ENCODE data around the gene PLEKHA7. TPM values are rescaled to one million over a fixed set of nuclear protein-coding genes. Genes with fewer than 3 reads are reported as not detected.

PLEKHA7 gene
- total and polyA plus RNA-seq, 4 donors: 10.1 to 21.8 (median 13.4) TPM

DNA sequence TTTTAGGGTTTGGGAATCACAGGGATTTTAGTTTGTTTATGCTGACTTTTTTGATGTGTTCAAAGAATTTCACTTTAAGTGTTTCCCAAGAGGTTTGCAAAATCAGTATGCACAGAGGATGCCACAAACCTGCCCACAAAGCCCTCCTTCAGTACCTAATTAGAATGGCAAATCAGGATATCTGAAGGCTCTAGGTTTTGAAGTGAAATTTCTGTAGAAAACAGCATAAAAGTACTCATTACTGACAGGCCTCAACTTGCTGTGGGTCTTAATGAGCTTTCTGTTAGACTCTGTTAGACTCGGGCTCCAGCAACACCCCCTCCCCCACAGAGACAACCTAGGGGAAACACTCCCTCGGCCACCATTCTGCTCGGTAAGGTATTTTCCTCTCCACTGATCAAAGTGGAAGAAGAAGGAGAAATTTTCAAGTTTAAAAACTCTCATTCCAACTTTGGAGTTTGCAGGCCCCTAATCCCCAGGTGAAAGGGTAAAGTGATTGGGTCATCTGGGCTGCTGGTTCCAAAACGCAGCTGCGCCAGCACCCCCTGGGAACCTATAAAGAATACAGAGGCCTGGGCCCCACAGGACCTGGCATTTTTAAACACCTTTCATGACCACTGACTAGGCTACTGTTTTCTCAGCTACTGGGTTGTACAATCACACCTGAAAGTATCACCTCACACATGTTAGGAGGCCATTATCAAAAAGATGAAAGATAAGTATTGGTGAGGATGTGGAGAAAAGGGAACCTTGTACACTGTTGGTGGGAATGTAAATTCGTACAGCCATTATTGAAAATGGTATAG is 67.5 kb downstream of the PLEKHA7 start:
- 62% methylated on average over 3 of the region's 6 CpGs for WGBS (ENCODE audit: insufficient coverage)
- no peaks in the 10 kb centered on the region for H3K27me3 ChIP-seq (ENCODE audit: control insufficient read depth, insufficient read depth, low read length)

DNA sequence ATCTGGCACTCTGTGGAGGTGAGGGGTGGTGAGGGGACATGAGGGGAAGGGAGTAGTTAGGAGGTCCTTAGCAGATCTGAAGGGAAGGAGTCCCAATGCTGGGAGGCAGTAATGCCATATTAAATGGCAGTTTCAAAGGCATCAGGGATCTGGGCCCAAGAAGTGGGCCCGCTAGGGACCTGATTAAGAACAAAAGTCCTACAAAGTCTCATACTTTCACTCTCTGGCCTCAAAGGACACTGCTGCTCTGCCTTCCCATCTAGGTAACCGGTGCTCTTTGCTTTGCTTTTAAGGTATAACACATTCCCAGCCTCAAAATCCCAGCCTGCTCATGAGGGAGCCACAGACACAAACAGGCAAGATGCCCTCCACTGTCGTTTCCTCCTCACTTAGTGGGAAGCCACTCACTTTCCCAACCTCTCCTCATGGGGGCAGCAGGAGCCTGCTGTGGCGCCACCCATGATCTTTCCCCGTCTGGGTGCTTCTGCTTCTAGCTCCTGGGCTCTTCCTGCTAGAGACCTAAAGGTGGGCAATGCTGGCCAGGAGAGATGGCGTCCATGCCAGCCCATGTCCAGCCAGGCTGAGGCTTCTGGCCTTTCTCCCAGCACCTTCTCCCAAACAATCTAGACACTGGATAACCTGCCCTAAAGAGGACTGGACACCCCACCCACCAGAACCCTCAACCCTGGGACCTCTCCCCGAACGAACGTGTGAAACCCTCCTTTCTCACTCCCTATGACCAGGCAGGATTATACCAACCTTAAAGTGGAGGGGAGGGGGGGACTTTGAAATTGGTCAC is 68.3 kb downstream of the PLEKHA7 start:
- Histone ChIP-seq H3K4me3 (ENCODE audit: low read depth, low read length) (no peak overlapping the region), H3K4me1 (ENCODE audit: control insufficient read depth, insufficient read depth, low read length) (peaks cover 11% of the 10 kb centered on the region), H3K27ac (ENCODE audit: low read depth, low read length) (no peak overlapping the region), H3K9me3 (ENCODE audit: control insufficient read depth, insufficient read depth, low read length) (no peaks in the 10 kb centered on the region), H3K36me3 (ENCODE audit: control insufficient read depth, insufficient read depth, low read length) (no peaks in the 10 kb centered on the region), H3K27me3 (ENCODE audit: control insufficient read depth, insufficient read depth, low read length) (no peaks in the 10 kb centered on the region)
- 43% methylated on average over 6 of the region's 9 CpGs for WGBS (ENCODE audit: insufficient coverage)
- peak in 2 of 6 donors; percentile 67 to 70 for DNase-seq (ENCODE audit: low read depth in 4 of 6, low spot score in 6 of 6)

More for the DNA sequence above, 67.5 kb downstream of the PLEKHA7 start:
- no peaks in the 10 kb centered on the region for H3K9me3 ChIP-seq (ENCODE audit: control insufficient read depth, insufficient read depth, low read length)
- H3K4me1 ChIP-seq (ENCODE audit: control insufficient read depth, insufficient read depth, low read length): peaks cover 11% of the 10 kb centered on the region
- peak in 2 of 6 donors; percentile 29 to 30 for DNase-seq (ENCODE audit: low read depth in 4 of 6, low spot score in 6 of 6)
- H3K27ac ChIP-seq (ENCODE audit: low read depth, low read length): no peak overlapping the region
- no peaks in the 10 kb centered on the region for H3K36me3 ChIP-seq (ENCODE audit: control insufficient read depth, insufficient read depth, low read length)
- no peak overlapping the region for H3K4me3 ChIP-seq (ENCODE audit: low read depth, low read length)

DNA sequence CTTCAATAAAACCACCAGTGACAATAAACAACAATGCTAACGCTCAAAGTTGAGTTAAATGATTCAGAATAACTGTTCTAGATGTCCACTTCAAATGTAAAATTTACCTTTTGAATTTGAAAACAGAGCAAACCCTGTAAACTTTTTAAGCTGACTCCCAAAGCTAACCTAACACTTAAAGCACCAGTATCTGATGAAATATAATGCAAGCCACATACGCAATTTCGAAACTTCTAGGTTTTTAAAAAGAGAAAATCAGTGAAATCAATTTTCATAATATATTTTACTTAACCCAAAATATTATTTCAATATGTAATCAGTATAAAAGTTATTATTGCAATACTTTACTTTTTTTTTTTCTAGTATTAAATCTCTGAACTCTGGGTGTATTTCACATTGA is 71.3 kb downstream of the PLEKHA7 start:
- Histone ChIP-seq H3K9me3 (ENCODE audit: control insufficient read depth, insufficient read depth, low read length) (no peaks in the 10 kb centered on the region), H3K4me1 (ENCODE audit: control insufficient read depth, insufficient read depth, low read length) (peaks cover 11% of the 10 kb centered on the region), H3K4me3 (ENCODE audit: low read depth, low read length) (no peak overlapping the region), H3K36me3 (ENCODE audit: control insufficient read depth, insufficient read depth, low read length) (no peaks in the 10 kb centered on the region), H3K27me3 (ENCODE audit: control insufficient read depth, insufficient read depth, low read length) (no peaks in the 10 kb centered on the region), H3K27ac (ENCODE audit: low read depth, low read length) (no peak overlapping the region)
- no CpG with 5 or more reads among the region's 3 CpGs for WGBS (ENCODE audit: insufficient coverage)
- no peak for DNase-seq (ENCODE audit: low read depth in 4 of 6, low spot score in 6 of 6)

DNA sequence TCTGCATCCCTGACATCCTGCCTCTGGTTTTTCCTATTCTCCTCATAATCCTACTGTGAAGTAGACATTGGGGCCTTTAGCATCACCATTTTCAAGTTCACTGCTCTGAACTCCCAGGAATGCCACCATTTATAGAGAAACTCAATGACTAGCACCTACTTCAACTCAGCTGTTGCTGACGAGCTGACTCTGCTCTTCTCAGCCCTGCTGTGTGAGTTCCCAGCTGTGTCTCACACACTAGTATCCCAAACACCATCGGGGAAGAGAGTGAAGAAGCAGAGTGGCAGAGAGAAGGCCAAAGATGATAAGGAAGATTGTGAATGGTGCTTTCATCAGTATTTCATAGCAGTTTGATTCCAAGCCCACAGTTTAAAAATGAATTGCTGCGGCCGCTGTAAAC is 71.9 kb downstream of the PLEKHA7 start:
- Histone ChIP-seq H3K9me3 (ENCODE audit: control insufficient read depth, insufficient read depth, low read length) (no peaks in the 10 kb centered on the region), H3K27ac (ENCODE audit: low read depth, low read length) (no peak overlapping the region), H3K4me1 (ENCODE audit: control insufficient read depth, insufficient read depth, low read length) (peaks cover 11% of the 10 kb centered on the region), H3K36me3 (ENCODE audit: control insufficient read depth, insufficient read depth, low read length) (no peaks in the 10 kb centered on the region), H3K4me3 (ENCODE audit: low read depth, low read length) (no peak overlapping the region), H3K27me3 (ENCODE audit: control insufficient read depth, insufficient read depth, low read length) (no peaks in the 10 kb centered on the region)
- no CpG with 5 or more reads among the region's 4 CpGs for WGBS (ENCODE audit: insufficient coverage)
- peak in 1 of 6 donors; percentile 20 for DNase-seq (ENCODE audit: low read depth in 4 of 6, low spot score in 6 of 6)

DNA sequence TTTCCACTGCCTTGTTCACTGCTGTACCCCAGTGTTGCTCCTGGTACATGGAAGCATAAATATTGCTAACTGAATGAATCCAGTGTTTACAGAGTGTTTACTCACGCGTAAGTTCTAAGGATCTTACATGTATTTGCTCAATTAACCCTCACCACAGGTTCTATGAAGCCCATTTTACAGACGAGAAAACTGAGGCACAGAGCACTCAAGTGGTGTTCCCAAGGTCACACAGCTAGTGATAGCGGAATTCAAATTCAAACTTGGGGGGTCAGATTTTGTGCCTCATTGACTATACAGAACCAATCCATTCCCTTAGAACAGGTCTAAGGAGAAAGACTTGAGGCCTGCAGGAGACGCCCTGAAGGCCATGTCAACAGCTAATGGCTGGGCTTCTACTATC is 72.3 kb downstream of the PLEKHA7 start:
- H3K27me3 ChIP-seq (ENCODE audit: control insufficient read depth, insufficient read depth, low read length): no peaks in the 10 kb centered on the region
- H3K27ac ChIP-seq (ENCODE audit: low read depth, low read length): no peak overlapping the region
- no peak overlapping the region for H3K4me3 ChIP-seq (ENCODE audit: low read depth, low read length)
- H3K9me3 ChIP-seq (ENCODE audit: control insufficient read depth, insufficient read depth, low read length): no peaks in the 10 kb centered on the region
- peaks cover 11% of the 10 kb centered on the region for H3K4me1 ChIP-seq (ENCODE audit: control insufficient read depth, insufficient read depth, low read length)
- H3K36me3 ChIP-seq (ENCODE audit: control insufficient read depth, insufficient read depth, low read length): no peaks in the 10 kb centered on the region
- WGBS (ENCODE audit: insufficient coverage): 75% methylated on average over 4 of the region's 5 CpGs
- no peak for DNase-seq (ENCODE audit: low read depth in 4 of 6, low spot score in 6 of 6)

DNA sequence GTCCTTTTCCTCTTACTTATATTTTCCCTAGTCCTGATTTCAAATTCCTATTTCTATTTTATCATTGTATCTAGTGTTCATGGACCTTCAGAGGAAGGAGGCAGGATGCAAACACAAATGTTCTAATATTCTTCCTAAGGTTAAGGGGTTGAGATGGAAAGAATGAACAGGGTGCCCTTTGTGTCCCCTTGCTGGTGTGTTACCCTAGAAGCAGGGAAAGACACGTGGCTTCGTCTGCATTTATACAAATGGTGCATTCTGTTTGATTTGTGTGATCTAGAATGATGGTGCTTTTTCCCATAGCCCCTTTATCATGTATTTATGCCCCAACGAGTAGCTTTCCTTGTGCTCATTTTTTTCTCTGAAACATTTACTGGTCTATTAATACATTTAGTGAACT is 76.2 kb downstream of the PLEKHA7 start:
- no CpG with 5 or more reads among the region's 3 CpGs for WGBS (ENCODE audit: insufficient coverage)
- no peak overlapping the region for H3K27ac ChIP-seq (ENCODE audit: low read depth, low read length)
- H3K27me3 ChIP-seq (ENCODE audit: control insufficient read depth, insufficient read depth, low read length): no peaks in the 10 kb centered on the region
- no peak for DNase-seq (ENCODE audit: low read depth in 4 of 6, low spot score in 6 of 6)
- no peaks in the 10 kb centered on the region for H3K36me3 ChIP-seq (ENCODE audit: control insufficient read depth, insufficient read depth, low read length)
- no peaks in the 10 kb centered on the region for H3K9me3 ChIP-seq (ENCODE audit: control insufficient read depth, insufficient read depth, low read length)
- peaks cover 10% of the 10 kb centered on the region for H3K4me1 ChIP-seq (ENCODE audit: control insufficient read depth, insufficient read depth, low read length)
- H3K4me3 ChIP-seq (ENCODE audit: low read depth, low read length): no peak overlapping the region

DNA sequence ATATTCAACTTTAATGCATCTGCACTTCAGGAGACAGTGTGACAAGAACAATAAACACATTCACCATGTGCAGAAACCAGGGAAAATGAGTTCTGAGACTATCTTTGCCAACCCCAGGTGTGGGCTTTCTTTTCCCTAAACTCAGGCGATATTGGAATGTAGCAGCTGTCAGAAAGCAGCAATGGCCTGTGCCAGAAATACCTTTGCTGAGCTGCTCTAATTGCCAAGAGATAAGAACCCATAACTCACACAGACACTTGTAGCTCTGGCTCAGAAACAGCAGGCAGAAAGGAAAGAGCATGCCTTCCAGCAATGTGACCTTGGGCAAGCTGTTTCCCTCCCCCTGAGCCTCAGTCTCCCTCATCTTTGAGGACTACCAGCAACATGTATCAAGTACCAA is 77.6 kb downstream of the PLEKHA7 start:
- Histone ChIP-seq H3K9me3 (ENCODE audit: control insufficient read depth, insufficient read depth, low read length) (no peaks in the 10 kb centered on the region), H3K4me3 (ENCODE audit: low read depth, low read length) (no peak overlapping the region), H3K36me3 (ENCODE audit: control insufficient read depth, insufficient read depth, low read length) (no peaks in the 10 kb centered on the region), H3K27ac (ENCODE audit: low read depth, low read length) (no peak overlapping the region), H3K27me3 (ENCODE audit: control insufficient read depth, insufficient read depth, low read length) (no peaks in the 10 kb centered on the region), H3K4me1 (ENCODE audit: control insufficient read depth, insufficient read depth, low read length) (peaks cover 10% of the 10 kb centered on the region)
- 100% methylated on average over 1 of the region's 1 CpG for WGBS (ENCODE audit: insufficient coverage)
- peak in 1 of 6 donors; percentile 76 for DNase-seq (ENCODE audit: low read depth in 4 of 6, low spot score in 6 of 6)

DNA sequence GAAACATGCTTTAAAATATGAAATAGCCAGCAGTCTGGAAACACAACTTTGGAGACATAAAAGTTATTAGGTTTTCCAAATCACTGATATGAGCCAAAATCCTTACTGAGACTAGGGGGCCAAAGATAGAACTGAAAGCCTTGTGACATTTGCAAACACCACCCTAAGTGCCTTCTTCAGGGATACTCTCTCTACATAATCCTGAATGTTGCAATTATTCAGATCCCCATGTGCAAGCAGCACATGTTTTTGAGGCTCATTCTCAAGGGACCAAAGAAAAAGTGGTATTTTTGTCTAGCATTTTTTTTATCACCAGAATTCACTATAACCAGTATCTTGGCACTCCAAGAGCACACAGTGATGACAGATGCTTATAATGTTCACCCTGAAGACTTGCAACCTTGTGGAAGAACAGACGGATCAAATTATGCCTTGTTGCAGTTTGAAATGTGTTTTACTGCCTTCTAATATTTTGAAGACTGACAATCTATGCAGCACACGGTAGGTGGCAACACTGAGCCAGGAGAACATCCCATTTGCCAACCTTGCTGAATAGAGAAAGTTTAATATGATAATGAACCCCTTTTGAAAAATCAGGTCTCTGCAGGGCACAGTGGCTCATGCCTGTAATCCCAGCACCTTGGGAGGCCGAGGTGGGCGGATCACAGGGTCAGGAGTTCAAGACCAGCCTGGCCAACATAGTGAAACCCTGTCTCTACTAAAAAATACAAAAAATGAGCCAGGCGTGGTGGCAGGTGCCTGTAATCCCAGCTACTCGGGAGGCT is 78.5 kb downstream of the PLEKHA7 start:
- Histone ChIP-seq H3K4me3 (ENCODE audit: low read depth, low read length) (no peak overlapping the region), H3K36me3 (ENCODE audit: control insufficient read depth, insufficient read depth, low read length) (no peaks in the 10 kb centered on the region), H3K27me3 (ENCODE audit: control insufficient read depth, insufficient read depth, low read length) (no peaks in the 10 kb centered on the region), H3K9me3 (ENCODE audit: control insufficient read depth, insufficient read depth, low read length) (no peaks in the 10 kb centered on the region), H3K4me1 (ENCODE audit: control insufficient read depth, insufficient read depth, low read length) (peaks cover 10% of the 10 kb centered on the region), H3K27ac (ENCODE audit: low read depth, low read length) (no peak overlapping the region)
- WGBS (ENCODE audit: insufficient coverage): 67% methylated on average over 2 of the region's 6 CpGs
- peak in 2 of 6 donors; percentile 78 to 89 for DNase-seq (ENCODE audit: low read depth in 4 of 6, low spot score in 6 of 6)

DNA sequence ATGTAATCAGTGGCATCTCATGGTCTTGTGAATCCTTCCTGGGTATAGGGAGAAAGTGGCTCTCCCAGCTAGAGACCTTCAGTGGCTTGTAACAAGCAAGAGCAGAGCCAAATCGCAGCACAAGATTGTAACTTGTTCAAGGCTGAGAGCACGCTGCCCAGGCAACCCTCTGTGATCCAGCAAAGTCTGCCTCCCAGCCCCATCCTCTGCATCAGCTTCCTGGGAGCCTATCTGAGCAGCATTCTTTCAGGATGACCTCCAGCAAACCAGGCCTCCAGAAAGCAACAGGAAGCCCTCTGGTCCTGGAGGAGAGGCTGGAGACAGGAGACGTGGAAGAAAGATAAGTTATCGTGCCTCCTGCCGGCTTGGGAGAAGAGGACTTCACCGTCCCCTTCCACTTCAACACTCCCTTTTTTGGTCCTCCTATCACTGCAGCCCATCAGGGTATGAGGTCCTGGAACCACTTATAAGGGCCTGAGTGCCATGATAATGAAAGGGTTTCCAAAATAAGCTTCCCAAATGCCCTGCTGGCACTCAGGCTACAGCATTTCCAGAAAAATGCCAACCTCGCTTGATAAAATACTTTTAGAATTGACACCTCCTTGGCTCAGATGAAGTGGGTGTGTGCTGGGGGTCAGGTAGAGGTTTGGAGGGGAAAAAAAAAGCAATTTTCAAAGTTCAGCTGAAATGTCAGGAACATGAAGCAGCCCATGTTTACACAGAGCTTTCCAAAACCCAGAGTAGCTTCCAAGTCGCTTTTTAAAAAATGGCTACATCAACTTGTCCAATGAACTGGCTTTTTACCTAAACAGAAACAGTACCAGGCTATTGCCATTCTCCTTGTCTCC is 80.2 kb downstream of the PLEKHA7 start:
- no peak overlapping the region for H3K4me3 ChIP-seq (ENCODE audit: low read depth, low read length)
- DNase-seq (ENCODE audit: low read depth in 4 of 6, low spot score in 6 of 6): peak in 2 of 6 donors; percentile 48 to 70
- no peaks in the 10 kb centered on the region for H3K27me3 ChIP-seq (ENCODE audit: control insufficient read depth, insufficient read depth, low read length)
- H3K27ac ChIP-seq (ENCODE audit: low read depth, low read length): peak overlapping the region; percentile 65
- WGBS (ENCODE audit: insufficient coverage): 77% methylated on average over 3 of the region's 8 CpGs
- peaks cover 10% of the 10 kb centered on the region for H3K4me1 ChIP-seq (ENCODE audit: control insufficient read depth, insufficient read depth, low read length)
- no peaks in the 10 kb centered on the region for H3K36me3 ChIP-seq (ENCODE audit: control insufficient read depth, insufficient read depth, low read length)
- H3K9me3 ChIP-seq (ENCODE audit: control insufficient read depth, insufficient read depth, low read length): no peaks in the 10 kb centered on the region
